Measurements from ENCODE around the gene IFT20. TPM values are rescaled to one million over a fixed set of nuclear protein-coding genes. Genes with fewer than 3 reads are reported as not detected.

IFT20 gene
- total and polyA plus RNA-seq, 2 experiments from 2014 or later, result 13.2 to 32.3 TPM

GRCh38 chr17:28363776-28364650 lies 28.7 kb upstream of the IFT20 start (continued):
- no peak for TF ChIP-seq ETS1 (IDR thresholded peaks at IDR 0.05)

- no peak for DNase-seq (ENCODE audit: low spot score)
- no peak overlapping the region for H2AFZ ChIP-seq
- no peak overlapping the region for H3K4me2 ChIP-seq
- no peaks in the 10 kb centered on the region; the same call in 1 of the 2 replicates for H4K20me1 ChIP-seq (replicated peaks; ENCODE audit: insufficient read depth)
- H3F3A ChIP-seq (replicated peaks; ENCODE audit: low read depth), result no peaks in the 10 kb centered on the region
- Mint-ChIP-seq H3K27ac (no peak overlapping the region), H3K4me3 (no peak overlapping the region), H3K4me1 (peaks cover 3% of the 10 kb centered on the region; the same call in 2 of the 3 replicates), H3K9me3 (no peaks in the 10 kb centered on the region; the same call in 2 of the 3 replicates), H3K36me3 (ENCODE audit: low read depth) (peaks cover 33% of the 10 kb centered on the region), H3K27me3 (ENCODE audit: insufficient read depth, low read depth, poor library complexity) (peaks cover 4% of the 10 kb centered on the region)
- no peak overlapping the region for H3K27ac ChIP-seq (ENCODE audit: low read depth)
- peaks cover 5% of the 10 kb centered on the region for H3K4me1 ChIP-seq (ENCODE audit: insufficient read depth)
- no peaks in the 10 kb centered on the region for H3K9me2 ChIP-seq (ENCODE audit: insufficient read depth)
- peaks cover 13% of the 10 kb centered on the region for H3K36me3 ChIP-seq (ENCODE audit: insufficient read depth)
- H3K79me2 ChIP-seq (replicated peaks; ENCODE audit: insufficient read depth), result peaks cover 7% of the 10 kb centered on the region
- no peak for ATAC-seq
- H3K27me3 ChIP-seq (ENCODE audit: insufficient read depth), result no peaks in the 10 kb centered on the region
- H3K4me3 ChIP-seq, result no peak overlapping the region
- TF ChIP-seq JUNB (IDR thresholded peaks at IDR 0.05; ENCODE audit: unreplicated experiment), result no peak
- no peak for TF ChIP-seq CTCF (conservative IDR thresholded peaks at IDR 0.05; ENCODE audit: low read depth in 2 of 2)
- no peak for TF ChIP-seq EZH2phosphoT487 (IDR thresholded peaks at IDR 0.05; ENCODE audit: unreplicated experiment)
- TF ChIP-seq ZNF331 (CRISPR knock-in tag; IDR thresholded peaks at IDR 0.05; ENCODE audit: low read depth), result no peak
- TF ChIP-seq ZNF462 (CRISPR knock-in tag; IDR thresholded peaks at IDR 0.05), result no peak
- TF ChIP-seq ETS1 (IDR thresholded peaks at IDR 0.05), result no peak
- TF ChIP-seq EZH2 (IDR thresholded peaks at IDR 0.05; ENCODE audit: low read depth, unreplicated experiment), result no peak
- TF ChIP-seq STAT1 (IDR thresholded peaks at IDR 0.05; ENCODE audit: unreplicated experiment), result no peak
- TF ChIP-seq CREB1 (CRISPR knock-in tag; IDR thresholded peaks at IDR 0.05; ENCODE audit: low read depth), result no peak
Observed at GRCh38 chr17:28363186-28363585, 27.9 kb upstream of the IFT20 start.

All from GM23338 (cell line).